GM18868 (cell line): ENCODE measurements around the gene GRM2.

Source experiments
- ATAC-seq: cut with Tn5 transposase; IDR thresholded peaks from one replicate; pipeline ENCODE4 v1.9.1; 2021; ENCODE audit warnings: mild to moderate bottlenecking, moderate library complexity; ENCODE audit not compliant: unreplicated experiment

The GRM2 gene

GRCh38 chr3:51704511-51704950 lies 2.3 kb upstream of the GRM2 start:
- ATAC-seq: no peak

DNA sequence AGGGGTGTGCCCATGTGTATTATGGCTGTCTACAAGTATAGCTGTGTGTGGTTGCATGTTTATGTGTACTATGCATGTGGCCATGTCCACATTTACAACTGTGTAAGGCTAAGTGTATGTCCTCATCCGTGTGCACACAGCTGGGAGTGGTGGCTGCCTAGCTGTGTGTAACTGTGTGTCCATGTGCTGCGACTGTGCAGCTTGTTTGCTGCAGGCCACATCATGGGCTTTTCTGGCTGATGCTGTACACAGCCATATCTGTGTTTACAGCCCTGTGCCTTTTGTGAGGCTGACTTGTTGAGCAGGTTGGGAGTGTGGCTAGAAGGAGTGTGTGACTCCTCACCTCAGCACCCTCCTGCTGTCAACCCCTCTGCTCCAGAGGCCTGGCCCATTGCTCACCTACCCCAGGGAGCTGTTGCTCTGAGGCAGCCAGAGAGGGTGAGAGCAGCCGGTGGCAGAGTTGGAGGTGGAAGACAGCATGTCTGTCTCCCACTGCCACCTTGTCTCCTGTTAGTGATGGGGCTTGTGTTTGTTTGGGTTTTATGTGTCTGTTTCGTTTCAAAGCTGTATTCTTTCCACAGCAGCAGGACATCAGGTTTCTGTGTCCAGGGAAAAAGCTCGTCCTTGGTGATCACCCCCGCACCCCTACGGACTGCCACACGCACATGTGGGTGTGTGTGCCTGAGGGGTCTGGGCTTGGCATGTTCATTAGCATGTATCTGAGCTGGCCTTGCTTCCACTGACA lies 1.4 kb upstream of the GRM2 start:
- no peak for ATAC-seq

DNA sequence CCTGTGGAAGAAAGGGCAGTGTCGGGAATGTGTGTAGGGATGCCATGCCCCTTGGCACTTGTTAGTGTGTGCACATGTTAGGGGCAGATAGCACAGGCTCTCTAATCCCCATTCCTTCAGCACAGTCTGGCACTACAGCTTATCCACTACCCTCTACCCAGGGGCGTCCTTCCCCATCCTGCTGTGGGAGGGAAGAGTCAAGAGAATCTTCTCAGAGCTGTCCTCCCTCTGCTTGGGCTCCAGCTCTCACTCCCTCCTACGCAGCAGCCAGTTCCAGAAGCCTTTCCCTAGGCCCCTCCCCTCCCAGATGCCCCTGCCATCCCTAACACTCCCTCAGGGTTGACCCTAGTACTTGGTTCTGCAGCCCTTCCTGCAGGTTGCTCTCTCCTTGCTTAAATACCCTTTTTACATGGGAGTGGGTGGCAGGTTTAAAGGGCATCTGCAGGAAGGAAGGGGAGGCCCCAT lies 815 bp upstream of the GRM2 start:
- no peak for ATAC-seq

- no peak for ATAC-seq
Measured at GRCh38 chr3:51708216-51708845, 1.5 kb downstream of the GRM2 start.

DNA sequence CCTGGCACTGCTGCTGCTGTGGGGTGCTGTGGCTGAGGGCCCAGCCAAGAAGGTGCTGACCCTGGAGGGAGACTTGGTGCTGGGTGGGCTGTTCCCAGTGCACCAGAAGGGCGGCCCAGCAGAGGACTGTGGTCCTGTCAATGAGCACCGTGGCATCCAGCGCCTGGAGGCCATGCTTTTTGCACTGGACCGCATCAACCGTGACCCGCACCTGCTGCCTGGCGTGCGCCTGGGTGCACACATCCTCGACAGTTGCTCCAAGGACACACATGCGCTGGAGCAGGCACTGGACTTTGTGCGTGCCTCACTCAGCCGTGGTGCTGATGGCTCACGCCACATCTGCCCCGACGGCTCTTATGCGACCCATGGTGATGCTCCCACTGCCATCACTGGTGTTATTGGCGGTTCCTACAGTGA lies 2.1 kb downstream of the GRM2 start:
- ATAC-seq: no peak

DNA sequence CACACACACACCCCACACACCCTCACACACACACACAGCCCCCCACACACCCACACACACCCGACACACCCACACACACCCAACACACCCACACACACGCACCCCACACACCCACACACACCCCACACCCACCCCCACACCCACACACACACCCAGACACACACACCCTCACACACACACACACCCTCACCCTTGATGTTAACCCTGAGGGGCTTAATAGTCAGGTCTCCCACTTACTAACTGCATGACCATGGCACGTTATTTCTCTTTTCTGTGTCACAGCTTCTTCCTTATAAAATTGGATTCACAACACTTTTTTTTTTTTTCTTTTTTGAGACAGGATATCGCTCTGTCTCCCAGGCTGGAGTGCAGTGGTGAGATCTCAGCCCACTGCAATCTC lies 2.8 kb downstream of the GRM2 start:
- no peak for ATAC-seq

GRCh38 chr3:51710631-51711351 lies 3.9 kb downstream of the GRM2 start:
- no peak for ATAC-seq

DNA sequence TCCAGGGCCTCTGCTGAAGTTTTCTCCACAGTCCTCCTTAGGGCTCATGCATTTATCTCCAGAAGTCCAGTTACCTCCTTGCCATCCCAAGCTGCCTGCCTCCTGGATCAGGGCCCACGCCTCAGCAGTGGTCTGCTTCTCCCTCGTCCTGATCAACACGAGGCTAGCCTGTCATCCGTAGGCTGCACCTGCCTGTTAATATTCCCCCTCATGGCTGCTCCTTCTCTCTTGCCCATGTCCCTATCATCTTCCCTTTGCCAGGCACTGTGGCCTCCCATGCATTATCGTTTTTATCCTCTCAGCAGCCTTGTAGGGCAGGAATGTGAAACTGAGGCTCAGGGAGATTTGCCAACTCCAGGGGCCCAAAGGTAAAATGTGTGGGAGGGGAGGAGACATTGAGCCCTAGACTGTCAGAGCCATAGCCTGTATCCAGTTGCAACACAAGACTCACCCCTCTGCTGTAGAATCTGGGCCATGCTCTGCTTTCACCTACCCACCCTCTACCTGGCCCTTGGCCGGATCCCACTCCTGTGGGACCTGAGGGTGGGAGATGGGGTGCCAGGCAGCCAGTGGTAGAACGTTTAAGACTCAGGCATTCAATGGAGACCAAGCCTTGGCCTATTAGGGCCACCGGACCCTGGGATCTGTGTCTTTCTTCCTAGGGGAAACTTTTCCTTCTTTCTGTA lies 4.6 kb downstream of the GRM2 start:
- no peak for ATAC-seq

- ATAC-seq: no peak
Measured at GRCh38 chr3:51712038-51712420, 5.2 kb downstream of the GRM2 start.

- ATAC-seq: no peak
Measured at GRCh38 chr3:51712511-51712931, 5.7 kb downstream of the GRM2 start.

DNA sequence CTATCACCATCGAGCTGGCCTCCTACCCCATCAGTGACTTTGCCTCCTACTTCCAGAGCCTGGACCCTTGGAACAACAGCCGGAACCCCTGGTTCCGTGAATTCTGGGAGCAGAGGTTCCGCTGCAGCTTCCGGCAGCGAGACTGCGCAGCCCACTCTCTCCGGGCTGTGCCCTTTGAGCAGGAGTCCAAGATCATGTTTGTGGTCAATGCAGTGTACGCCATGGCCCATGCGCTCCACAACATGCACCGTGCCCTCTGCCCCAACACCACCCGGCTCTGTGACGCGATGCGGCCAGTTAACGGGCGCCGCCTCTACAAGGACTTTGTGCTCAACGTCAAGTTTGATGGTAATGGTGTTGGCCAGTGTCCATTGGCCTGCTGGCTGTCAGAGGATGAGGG lies 6.1 kb downstream of the GRM2 start:
- ATAC-seq: no peak

- ATAC-seq: no peak
Measured at GRCh38 chr3:51715231-51715976, 8.5 kb downstream of the GRM2 start.

DNA sequence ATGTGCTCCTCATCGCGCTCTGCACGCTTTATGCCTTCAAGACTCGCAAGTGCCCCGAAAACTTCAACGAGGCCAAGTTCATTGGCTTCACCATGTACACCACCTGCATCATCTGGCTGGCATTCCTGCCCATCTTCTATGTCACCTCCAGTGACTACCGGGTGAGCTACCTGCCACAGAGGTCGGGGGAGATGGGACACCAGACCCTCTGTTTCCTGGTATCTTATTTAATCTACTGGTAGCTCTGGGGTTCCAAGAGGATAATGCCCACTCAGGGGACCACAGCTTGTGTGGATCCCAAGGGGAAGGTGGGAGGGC lies 9.1 kb downstream of the GRM2 start:
- ATAC-seq: no peak

DNA sequence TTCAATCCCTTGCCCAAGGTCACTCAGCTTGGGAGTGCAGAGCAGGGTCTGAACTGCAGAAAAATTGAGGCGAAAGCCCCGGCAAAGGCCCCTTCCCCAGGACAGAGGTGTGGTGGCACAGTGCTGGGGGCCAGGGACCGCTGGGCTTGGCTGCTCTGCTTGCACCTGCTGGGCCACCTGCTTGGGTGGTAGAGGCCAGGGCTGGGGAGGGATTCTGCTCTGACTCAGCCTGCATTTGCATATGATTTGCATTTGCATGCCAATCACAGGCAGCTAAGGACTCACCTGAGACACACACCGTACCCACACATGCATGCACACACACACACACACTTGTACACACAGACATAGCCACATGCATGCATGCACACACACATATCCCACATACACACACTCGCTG lies 9.9 kb downstream of the GRM2 start:
- no peak for ATAC-seq

DNA sequence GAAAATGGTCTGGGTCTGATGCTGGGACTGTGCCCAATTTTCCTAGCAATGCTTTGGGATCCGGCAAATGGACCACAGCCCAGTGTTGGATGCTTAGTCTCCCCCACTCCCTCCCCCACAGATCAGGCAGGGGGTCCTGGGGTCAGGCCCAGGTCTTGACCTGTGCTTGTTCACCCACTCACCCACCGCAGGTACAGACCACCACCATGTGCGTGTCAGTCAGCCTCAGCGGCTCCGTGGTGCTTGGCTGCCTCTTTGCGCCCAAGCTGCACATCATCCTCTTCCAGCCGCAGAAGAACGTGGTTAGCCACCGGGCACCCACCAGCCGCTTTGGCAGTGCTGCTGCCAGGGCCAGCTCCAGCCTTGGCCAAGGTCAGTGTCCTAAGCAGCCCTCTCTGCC lies 10.6 kb downstream of the GRM2 start:
- no peak for ATAC-seq

- no peak for ATAC-seq
Measured at GRCh38 chr3:51717947-51718346, 11.1 kb downstream of the GRM2 start.

- no peak for ATAC-seq
Measured at GRCh38 chr3:51718547-51719409, 11.9 kb downstream of the GRM2 start.

GRCh38 chr3:51719410-51720025 lies 12.7 kb downstream of the GRM2 start:
- ATAC-seq: no peak

- ATAC-seq: no peak
Measured at GRCh38 chr3:51720292-51721061, 13.6 kb downstream of the GRM2 start.
